ENCODE results near the gene RABGEF1.
A peak's percentile ranks its signal among the peaks of the same experiment; 100 is the strongest.
"Not testable (repeated sequence)": the region's sequence is repeated elsewhere in the genome, so short reads cannot be mapped to it uniquely, and the experiment has no call there.

Gene RABGEF1

DNA sequence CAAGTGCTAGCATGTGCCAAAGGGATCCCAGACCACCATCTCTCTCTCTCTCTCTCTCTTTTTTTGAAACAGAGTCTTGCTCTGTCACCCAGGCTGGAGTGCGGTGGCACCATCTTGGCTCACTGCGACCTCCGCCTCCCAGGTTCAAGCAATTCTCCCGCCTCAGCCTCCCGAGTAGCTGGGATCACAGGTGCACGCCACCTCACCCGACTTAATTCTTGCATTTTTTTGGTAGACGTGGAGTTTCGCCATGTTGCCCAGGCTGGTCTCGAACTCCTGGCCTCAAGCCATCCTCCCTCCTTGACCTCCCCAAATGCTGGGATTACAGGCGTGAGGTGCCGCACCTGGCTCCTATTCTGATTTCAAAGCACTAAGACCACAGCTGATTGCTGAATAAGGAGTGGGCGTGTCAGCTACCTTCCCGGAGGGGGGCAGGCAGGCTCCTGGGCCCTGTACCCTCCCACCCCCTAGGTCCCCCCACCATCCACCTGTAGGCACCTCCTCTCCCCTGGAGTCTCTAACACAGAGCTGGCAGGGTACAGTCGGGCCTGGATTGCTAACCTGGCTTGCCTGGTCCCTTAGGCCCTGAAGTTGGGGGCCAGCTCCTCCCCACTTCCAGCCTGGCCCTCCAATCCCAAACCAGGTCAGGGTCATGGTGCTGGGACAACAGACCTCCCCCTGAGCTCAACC lies 74.8 kb downstream of the RABGEF1 start:
- not testable (repeated sequence) for DNase-seq (ENCODE audit: low spot score)

DNA sequence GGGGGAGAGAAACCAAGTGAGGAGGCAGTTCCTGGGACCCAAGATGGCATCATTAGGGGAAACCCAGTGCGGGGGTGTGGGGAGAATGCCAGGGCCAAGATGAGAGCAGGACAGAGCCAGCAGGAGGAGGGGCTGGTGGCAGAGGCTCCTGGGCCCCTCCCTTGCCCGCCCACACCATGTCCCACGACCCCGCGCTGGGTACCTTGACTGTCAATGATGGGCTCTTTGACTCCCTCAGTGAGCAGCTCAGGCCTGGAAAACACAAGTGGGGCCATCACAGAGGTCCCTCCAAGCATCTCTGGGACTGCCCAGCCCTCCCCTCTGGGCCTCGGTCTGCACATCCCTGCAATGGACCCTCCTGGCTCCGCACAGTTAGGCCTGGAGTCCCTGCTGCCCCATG lies 75.4 kb downstream of the RABGEF1 start:
- no peak for DNase-seq (ENCODE audit: low spot score)

DNA sequence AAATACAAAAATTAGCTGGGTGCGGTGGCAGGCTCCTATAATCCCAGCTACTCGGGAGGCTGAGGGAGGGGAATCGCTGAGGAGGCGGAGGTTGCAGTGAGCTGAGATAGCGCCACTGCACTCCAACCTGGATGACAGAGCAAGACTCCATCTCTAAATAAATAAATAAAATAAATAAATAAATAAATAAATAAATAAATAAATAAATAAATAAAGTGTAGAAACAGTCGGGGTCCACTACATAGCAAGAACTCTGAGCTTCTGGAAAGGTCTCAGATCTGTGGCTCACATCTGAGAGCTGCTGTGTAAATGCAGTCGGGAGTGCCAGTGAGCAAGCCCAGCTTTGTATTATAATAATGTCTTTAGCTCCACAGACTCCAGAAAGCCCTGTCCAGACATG lies 76.1 kb downstream of the RABGEF1 start:
- not testable (repeated sequence) for DNase-seq (ENCODE audit: low spot score)

DNA sequence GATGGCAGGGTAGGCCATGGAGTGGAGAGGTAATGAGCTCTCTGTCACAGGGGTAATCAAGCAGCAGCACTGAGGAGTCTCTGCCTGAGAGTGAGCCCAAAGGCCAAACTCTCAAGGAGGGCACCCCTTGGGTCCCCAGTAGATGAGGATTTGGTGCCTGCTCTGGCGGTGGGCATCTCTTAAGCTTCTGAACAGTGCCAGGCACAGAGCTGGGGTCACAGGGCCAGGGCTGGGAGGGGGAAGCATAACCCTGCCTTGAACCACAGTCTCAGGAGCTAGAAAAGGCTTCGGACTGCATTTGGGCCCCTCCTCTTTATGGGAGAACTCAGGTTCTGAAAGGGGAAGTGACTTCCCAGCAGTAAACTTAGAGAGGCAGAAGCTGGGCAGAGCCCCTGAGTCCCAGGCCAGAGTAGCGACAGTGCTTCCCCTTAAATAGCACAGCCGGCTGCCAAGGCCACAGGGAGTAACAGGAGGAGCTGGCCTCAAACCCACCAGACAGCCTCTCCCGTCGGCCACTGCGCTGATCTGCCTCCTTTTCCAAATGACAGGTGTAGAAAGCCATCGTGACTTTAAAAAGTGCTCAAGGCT lies 76.8 kb downstream of the RABGEF1 start:
- DNase-seq (ENCODE audit: low spot score): not testable (repeated sequence)

DNA sequence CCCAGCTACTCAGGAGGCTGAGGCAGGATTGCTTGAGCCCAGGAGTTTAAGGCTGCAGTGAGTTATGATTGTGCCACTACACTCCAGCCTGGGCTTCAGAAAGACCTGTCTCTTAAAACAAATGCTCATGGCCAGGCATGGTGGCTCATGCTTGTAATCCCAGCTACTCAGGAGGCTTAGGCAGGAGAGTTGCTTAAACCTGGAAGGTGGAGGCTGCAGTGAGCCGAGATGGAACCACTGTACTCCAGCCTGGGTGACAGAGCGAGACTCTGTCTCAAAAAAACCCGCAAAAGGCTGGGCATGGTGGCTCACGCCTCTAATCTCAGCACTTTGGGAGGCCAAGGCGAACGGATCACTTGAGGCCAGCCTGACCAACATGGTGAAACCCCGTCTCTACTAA lies 77.4 kb downstream of the RABGEF1 start:
- DNase-seq (ENCODE audit: low spot score): not testable (repeated sequence)

DNA sequence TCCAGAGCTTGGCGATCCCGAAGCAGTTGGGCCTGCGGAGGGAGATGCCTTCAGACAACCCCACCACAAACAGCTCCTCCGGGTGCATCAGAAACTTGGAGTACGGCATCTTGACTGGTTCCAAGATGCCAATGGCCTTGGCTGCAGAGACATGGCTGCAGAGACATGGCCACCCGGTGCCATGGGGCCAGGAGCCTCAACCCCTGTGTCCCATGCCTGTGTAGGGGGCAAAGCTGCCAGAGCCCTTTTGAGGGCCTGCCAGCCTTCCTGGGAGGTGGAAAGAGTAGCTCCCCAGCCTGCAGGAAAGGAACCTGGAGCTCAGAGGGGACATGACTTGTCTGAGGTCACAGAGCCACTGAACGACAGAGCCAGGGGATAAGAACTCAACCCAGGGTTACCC lies 83.5 kb downstream of the RABGEF1 start:
- DNase-seq (ENCODE audit: low spot score): no peak

DNA sequence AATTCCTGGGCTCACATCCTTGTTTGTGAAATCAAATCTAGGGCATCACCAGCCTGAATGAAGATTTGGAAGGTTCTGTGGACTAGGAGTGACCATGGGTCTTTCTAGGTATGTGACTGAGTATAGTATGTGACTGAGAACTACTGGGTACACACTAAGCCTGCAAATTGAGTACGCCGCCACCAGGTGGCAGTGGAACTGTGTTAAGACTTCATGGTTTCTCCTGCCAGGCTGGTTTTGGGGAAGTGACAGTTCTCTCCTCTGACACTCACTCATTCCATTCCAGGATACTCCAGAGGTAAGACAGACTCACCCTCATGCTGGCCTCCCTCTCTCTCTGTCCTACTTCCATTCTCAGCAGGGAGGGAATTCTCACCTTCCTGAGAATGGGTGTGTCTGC lies 85.0 kb downstream of the RABGEF1 start:
- not testable (repeated sequence) for DNase-seq (ENCODE audit: low spot score)

DNA sequence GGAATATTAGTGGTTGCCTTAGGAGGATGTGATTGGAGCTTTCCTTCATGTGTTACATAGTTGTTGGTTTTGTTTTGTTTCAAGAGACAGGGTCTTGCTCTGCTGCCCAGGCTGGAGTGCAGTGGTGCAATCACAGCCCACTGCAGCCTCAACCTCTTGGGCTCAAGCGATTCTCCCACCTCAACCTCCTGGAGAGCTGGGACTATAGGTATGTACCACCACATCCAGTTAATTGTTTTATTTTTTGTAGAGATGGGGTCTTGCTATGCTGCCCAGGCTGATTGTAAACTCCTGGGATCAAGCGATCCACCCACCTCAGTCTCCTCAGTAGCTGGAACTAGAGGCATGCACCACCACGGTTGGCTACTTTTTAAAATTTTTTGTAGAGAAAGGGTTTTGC lies 86.1 kb downstream of the RABGEF1 start:
- no peak for DNase-seq (ENCODE audit: low spot score)

DNA sequence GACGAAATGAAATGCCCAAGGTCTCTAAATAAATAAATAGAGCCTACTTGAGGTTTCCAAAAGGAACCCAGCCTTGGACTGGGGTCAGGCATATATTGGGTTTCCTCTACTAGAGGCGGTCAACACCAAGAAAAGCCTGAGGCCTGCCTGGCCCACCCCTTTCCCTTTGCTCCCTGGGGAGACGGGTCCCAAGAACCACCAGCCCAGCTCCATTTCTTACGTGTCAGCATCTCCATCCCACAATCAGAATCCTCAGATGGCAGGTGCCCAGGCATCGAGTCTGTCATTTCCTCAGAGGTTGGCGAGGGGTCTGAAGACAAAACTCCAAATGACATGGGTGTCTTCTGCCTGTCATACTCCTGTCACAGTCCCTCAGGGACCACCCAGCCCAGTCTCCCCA lies 90.4 kb downstream of the RABGEF1 start:
- DNase-seq (ENCODE audit: low spot score): not testable (repeated sequence)

DNA sequence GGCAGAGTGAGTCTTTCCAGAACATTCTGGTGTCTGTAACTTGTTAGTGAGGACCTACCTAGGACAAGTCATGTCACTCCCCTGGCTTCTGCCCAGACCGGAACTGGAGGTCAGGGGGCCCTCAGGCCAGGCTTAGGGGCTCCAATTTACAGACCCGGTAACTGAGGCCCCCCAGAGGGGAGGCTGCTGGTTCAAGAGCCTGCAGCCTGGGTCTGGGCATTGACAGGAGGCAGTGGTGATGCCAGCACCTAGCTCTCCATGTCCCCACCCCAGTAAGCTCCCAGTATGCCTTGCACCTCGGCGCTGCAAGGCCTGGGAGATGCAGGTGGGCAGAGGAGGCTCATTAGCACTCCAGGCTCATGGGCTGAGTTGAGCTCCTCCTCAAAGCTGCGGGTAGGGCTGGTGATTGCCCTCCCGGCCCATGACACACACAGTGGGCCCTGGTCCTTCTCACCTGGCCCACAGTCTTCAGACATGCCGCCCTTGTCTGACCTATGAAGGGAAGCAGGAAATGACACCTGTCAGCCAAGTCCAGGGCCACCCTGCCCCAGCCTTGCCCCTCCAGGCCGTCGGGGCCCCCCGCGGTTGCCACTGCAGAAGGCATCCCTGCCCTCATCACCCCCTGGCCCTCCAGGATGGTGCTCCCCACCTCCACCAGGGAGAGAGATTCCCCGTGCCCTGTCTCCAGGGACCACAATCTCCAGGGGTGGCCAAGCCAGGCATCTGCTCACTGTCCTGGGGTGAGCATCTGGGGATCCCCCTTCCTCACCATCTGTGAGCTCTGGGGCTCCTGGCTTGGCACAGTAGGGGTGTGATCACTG lies 92.2 kb downstream of the RABGEF1 start:
- no peak for DNase-seq (ENCODE audit: low spot score)

DNA sequence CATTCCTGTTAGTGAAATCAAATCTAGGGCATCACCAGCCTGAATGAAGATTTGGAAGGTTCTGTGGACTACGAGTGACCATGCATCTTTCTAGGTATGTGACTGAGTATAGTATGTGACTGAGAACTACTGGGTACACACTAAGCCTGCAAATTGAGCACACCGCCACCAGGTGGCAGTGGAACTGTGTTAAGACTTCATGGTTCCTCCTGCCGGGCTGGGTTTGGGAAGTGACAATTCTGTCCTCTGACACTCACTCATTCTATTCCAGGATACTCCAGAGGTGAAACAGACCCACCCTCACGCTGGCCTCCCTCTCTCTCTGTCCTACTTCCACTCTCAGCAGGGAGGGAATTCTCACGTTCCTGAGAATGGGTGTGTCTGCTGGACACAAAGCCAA lies 96.5 kb downstream of the RABGEF1 start:
- no peak for DNase-seq (ENCODE audit: low spot score)

DNA sequence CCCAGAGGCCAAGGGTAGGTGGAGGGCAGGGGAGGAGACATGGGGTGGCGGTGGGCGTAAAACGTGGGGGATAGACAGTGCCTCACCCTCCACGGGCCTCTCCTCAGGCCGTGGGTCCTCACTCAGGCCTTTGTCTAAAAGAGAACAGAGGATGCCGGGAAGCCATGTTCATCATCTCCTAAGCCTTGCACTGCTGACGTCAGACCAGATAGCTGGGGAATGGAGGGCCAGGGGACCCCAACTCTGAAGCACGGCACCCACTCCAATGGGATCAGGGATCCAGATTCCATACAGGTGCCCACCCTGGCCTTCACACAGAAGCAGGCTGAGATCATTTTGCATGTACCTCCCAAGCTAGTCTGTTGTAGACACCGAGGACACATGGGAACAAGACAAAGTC lies 97.1 kb downstream of the RABGEF1 start:
- DNase-seq (ENCODE audit: low spot score): no peak

DNA sequence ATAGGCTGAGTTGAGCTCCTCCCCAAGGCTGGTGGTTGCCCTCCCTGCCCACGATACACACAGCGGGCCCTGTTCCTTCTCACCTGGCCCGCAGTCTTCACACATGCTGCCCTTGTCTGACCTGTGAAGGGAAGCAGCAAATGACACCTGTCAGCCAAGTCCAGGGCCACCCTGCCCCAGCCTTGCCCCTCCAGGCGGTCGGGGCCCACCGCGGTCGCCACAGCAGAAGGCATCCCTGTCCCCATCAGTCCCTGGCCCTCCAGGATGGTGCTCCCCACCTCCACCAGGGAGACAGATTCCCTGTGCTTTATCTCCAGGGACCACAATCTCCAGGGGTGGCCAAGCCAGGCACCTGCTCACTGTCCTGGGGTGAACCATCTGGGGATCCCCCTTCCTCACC lies 99.3 kb downstream of the RABGEF1 start:
- no peak for DNase-seq (ENCODE audit: low spot score)

DNA sequence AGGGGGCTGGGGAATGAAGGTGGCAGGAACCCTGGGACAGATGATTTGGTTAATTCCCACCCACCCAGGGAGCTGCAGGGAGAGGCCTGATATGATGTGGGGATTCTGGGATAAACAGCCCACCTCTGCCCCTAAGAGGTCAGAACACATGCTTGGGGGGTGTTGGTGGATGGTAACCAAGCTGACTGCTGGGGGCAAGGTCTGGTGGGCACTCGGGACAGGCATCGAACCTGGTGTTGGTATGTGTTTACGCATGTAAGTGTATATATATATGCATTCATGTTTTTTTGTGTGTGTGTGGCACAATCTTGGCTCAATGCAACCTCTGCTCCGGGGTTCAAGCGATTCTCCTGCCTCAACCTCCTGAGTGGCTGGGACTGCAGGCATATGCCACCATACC lies 99.8 kb downstream of the RABGEF1 start:
- DNase-seq (ENCODE audit: low spot score): no peak

DNA sequence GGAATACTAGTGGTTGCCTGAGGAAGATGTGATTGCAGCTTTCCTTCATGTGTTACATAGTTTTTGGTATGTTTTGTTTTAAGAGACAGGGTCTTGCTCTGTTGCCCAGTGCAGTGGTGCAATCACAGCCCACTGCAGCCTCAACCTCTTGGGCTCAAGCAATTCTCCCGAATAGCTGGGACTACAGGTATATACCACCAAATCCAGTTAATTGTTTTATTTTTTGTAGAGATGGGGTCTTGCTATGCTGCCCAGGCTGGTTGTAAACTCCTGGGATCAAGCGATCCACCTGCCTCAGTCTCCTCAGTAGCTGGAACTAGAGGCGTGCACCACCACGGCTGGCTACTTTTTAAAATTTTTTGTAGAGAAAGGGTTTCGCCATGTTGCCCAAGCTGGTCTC lies 101.4 kb downstream of the RABGEF1 start:
- DNase-seq (ENCODE audit: low spot score): no peak

DNA sequence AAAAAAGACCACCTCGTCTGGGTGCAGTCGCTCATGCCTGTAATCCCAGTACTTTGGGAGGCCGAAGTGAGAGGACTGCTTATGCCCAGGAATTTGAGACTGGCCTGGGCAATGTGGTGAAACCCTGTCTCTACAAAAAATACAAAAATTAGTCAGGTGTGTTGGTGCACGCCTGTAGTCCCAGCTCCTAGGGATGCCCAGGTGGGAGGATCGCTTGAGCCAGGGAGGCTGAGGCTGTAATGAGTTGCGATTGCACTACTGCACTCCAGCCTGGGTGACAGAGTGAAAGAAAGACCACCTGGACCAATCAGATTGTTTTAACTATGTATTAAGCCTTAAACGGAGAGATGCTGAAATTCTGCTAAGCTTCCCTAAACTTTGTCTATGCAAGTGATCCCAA lies 103.0 kb downstream of the RABGEF1 start:
- DNase-seq (ENCODE audit: low spot score): not testable (repeated sequence)

DNA sequence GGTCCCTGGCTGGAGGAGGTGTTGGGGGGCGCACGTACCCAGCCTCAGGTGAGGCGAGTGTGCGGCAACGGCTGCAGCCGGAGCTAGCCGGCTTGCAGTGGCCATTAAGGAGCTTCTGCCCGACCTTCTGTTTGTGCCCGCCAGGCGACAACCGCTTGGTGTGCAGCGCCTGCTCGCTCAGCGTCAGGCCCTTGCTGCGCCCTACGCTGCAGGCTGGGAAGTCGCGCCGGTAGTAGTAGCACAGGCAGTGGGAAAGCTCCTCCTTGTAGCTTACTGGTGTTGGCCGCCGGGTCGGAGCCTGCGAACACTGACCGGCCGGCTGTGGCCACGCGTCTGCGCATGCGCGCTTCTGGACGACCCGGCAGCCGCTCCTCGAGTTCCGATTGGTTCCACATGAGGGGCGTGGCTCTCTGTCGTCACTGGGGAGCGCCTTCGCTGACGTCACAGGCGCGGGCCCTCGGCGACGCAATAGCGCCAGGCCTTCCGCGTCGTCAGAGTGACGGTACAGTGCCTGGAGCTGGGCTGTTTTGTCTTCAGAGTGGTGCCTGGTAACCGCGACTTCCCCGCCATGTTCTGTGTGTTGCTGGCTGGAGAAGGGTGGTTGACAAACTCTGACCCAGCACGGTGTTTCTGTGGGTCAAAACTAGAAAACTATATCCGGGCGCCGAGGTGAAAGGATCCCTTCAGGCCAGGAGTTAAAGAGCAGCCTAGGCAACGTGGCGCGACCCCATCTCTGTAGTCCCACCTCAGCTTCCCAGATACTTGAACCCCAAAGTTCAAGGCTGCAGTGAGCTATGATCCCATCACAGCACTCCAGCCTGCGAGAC lies 104.2 kb downstream of the RABGEF1 start:
- DNase-seq (ENCODE audit: low spot score): peak; percentile 100

DNA sequence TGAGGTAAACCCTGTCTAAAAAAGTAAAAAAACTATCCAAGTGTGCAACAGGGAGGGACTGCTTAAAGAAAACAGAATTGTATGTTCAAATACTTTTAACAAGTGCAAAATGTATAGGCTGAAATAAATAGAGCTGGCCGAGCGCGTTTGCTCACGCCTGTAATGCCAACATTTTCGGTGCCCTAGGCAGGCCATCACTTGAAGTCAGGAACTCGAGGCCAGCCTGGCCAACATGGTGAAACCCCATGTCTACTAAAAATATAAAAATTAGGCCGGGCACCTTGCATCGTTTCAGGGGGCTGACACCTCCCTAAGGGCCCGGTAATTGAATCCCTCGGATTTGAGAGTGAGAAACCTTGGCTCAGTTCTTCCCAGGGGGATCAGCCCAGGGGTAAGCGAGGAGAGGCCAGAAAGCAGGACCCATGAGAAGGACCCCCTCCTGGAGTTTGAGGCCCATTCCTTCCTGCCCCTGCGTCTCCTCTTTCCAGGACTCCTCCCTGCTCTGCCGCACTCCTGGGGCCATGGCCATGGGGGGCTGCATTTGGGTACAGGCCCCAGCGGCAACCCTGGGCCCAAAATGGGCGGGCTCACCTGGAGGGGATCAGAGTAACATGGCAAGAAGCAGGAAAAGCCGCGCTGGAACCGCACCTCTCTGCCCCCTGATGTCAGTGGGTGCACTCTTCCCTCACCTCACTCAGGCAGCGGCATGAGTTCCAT lies 105.0 kb downstream of the RABGEF1 start:
- DNase-seq (ENCODE audit: low spot score): no peak

DNA sequence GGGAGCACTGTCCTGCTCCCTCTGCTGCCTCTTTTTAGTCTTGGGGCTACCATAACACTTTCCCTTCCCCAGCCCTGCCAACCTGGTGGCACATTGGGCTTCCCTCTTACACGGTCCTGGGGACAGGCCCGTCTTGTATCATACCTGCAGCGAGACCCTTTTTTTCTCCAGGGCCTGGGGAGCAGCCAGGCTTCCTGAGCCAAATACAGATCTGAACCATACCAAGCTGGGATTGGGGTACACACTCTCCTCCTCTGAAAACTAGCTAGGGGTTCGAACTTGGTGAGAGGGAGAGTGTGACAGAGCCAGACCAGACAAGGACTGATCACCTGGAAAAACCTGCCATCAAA lies 105.5 kb downstream of the RABGEF1 start:
- not testable (repeated sequence) for DNase-seq (ENCODE audit: low spot score)

DNA sequence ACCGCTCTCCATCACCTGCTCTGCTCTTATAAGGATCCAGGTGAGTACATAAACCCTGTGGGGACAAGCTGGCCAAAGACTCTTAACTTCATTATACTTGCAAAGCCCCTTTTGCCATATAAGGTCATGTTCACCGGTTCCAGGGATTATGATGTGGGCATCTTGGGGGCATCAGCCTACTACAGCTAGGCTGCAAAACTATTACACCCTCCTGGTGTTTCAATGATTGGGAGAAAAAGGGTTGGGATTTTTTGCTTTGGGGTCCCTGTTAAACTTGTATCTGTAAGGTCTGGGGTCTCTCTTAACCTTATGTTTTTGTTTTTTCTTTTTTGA lies 107.0 kb downstream of the RABGEF1 start:
- not testable (repeated sequence) for DNase-seq (ENCODE audit: low spot score)

DNA sequence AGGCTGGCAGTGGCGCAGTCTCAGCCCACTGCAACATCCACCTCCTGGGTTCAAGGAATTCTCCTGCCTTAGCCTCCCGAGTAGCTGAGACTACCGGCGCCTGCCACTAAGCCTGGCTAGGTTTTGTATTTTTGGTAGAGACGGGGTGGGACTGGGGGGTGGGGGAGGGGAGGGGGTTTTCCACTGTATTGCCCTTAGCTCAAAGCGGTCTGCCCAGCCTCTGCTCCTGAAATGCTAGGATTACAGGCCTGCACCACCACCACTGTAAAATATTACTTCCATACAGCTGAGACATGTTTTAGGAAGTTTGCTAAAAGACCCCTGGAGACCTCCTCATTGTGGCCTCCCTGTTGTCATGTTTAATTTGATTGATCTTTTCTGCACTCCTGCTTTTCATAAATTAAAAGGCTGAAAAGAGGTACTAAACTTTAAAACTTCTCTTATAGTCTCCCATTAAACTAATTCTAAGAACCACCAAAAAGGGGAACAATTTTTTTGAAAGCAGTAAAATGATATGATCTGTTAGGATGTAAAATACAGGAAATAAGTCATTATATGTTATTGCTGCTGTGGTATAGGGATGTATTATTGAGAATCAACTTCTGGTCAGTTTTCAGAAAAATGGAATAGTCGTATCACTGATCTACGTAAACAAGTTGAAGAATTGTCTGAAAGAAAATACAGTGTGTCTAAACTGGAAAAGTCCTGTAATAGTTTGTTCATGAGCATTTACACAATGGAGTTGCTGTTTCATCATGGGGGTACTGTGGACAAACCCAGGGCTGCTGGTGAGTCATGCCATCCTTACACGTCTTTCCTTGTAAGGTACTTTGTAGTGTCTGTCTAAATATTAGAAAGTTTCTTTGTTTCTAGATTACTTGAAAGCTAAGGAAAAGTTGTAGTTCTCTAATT lies 107.6 kb downstream of the RABGEF1 start:
- DNase-seq (ENCODE audit: low spot score): no peak

All from HuH-7 (cell line).